ENCODE data around the gene OSBPL5. TPM values are rescaled to one million over a fixed set of nuclear protein-coding genes. Genes with fewer than 3 reads are reported as not detected.

Gene OSBPL5
- total RNA-seq, 1 experiment from 2014 or later, result 21.1 TPM

DNA sequence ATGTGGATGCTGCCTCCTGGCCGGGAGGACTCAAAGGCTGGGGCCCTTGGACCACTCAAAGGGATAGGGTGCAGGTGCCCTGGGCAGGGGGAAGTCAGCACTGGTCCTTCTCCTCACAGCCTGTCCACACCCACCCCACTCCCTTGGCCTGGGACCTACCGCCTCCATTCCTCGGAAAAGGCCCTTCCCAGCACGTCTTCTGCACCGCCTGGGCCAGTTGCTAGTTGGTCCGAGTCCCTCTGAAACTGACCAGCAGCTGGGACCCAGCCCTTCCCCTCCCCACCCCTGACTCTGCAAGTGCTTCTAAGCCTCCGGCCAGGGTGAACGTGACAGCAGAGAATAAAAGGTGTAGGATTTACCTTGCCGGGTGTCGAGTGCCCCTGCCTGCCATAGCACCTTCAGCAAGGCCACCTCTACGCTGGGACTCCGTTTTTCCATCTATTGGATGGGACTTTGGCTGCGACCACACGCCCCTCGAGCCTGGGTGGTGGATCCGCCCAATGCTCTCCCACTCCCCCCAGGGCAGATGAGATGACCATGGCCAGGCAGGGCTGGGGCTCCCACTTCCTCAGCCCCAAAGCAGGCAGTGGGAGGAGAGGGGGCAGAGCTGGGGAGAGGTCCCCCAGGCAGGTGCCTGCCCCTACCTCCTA, 37.3 kb downstream of the OSBPL5 start:
- Histone ChIP-seq H3K36me3 (replicated peaks; ENCODE audit: control insufficient read depth, insufficient read depth, low read length) (no peaks in the 10 kb centered on the region), H3K4me3 (ENCODE audit: insufficient read depth, low read depth, low read length) (no peak overlapping the region), H3K27me3 (ENCODE audit: control insufficient read depth, insufficient read depth, low read length) (no peaks in the 10 kb centered on the region)
- DNase-seq, result peak; percentile 35

DNA sequence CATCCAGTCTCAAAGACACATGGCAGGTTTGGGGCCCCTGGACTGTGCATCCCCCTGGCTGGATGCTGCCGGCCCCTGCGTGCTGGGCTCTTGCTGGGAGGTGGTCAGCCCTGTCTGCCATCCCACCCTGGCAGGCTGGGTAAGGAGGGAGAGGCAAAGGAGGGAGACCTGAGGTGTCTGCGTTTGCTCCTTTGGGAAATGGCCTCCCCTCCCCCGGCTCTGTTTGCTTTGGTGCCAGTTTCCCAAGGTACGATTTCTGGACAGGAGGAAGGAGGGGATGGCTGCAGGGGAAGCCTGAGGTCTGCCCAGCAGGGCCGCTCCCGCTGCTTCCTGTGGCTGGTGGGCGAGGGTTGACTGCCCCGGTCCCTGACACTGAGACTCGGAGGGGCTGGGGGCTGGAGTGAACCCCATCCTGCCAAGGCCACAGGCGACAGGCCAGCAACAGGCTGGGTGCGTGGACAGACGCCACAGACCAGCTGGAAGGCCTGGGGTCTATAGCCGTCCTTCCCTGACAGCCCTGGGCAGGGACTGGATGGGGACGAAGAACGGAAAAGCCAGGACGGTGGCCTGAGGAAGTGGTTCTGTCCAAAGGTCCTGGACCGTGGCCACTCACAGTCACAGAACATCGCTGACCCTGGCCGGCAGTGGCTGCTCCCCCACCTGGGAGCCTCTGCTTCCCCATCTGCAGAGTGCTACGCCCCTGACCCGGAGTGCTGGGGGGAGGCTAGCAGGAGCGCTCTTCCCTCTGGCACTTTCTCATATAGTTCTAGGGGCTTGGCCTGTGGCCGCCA, 38.0 kb downstream of the OSBPL5 start:
- Histone ChIP-seq H3K4me3 (ENCODE audit: insufficient read depth, low read depth, low read length) (no peak overlapping the region), H3K27me3 (ENCODE audit: control insufficient read depth, insufficient read depth, low read length) (no peaks in the 10 kb centered on the region), H3K36me3 (replicated peaks; ENCODE audit: control insufficient read depth, insufficient read depth, low read length) (no peaks in the 10 kb centered on the region)
- DNase-seq, result peak; percentile 32

DNA sequence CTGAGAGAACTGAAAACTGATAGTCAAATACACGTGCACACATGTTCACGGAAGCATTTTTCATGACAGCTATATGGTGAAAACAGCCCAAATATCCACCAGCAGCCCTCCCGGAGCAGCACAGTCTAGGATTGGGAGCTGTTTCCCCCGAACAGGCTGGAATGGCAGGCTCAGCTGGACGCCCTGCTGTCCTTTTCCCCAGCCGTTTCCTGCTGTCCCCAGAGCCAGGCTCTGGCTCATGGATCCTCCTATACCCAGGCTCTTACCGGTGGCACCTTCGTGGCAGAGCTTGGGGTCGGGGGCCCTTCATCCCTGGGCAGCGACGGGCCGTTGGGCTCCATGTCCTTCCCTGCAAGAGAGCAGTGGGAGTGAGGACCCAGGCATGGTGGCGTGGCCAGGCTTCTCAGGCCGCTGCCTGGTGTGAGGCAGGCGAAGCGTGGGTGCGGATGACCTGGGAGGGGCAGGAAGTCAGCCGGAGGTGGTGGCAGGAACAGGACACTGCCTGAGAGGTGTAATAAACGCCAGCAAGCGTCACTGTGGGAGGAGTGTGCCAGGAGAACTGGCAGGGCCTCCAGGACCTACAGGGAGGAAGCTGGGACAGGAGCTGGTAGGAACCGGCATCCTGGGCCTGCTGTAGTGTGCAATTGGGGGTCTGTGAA, 38.8 kb downstream of the OSBPL5 start:
- H3K36me3 ChIP-seq (replicated peaks; ENCODE audit: control insufficient read depth, insufficient read depth, low read length), result no peaks in the 10 kb centered on the region
- no peaks in the 10 kb centered on the region for H3K27me3 ChIP-seq (ENCODE audit: control insufficient read depth, insufficient read depth, low read length)
- H3K4me3 ChIP-seq (ENCODE audit: insufficient read depth, low read depth, low read length), result no peak overlapping the region
- DNase-seq, result peak; percentile 30

DNA sequence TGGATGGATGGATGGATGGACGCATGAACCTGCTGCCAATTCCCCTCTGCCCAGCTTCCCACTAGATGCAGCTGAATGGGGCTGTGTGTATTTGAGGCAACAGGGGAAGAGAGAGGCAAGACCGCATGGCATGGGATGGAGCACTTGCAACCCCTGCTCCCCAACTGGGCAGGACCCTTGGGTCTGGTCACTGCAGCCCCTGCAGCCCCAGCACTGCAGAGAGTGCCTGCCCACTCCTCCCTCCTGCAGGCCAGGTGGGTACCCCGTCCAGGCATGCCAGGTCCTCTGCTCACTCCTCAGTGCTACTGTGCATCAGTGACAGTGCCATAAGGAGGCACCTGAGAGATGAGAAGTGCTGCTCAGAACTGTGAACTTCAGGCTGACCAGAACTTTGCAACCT, 40.3 kb downstream of the OSBPL5 start:
- no peaks in the 10 kb centered on the region for H3K36me3 ChIP-seq (replicated peaks; ENCODE audit: control insufficient read depth, insufficient read depth, low read length)
- no peak for DNase-seq
- H3K27me3 ChIP-seq (ENCODE audit: control insufficient read depth, insufficient read depth, low read length), result no peaks in the 10 kb centered on the region
- H3K4me3 ChIP-seq (ENCODE audit: insufficient read depth, low read depth, low read length), result no peak overlapping the region

DNA sequence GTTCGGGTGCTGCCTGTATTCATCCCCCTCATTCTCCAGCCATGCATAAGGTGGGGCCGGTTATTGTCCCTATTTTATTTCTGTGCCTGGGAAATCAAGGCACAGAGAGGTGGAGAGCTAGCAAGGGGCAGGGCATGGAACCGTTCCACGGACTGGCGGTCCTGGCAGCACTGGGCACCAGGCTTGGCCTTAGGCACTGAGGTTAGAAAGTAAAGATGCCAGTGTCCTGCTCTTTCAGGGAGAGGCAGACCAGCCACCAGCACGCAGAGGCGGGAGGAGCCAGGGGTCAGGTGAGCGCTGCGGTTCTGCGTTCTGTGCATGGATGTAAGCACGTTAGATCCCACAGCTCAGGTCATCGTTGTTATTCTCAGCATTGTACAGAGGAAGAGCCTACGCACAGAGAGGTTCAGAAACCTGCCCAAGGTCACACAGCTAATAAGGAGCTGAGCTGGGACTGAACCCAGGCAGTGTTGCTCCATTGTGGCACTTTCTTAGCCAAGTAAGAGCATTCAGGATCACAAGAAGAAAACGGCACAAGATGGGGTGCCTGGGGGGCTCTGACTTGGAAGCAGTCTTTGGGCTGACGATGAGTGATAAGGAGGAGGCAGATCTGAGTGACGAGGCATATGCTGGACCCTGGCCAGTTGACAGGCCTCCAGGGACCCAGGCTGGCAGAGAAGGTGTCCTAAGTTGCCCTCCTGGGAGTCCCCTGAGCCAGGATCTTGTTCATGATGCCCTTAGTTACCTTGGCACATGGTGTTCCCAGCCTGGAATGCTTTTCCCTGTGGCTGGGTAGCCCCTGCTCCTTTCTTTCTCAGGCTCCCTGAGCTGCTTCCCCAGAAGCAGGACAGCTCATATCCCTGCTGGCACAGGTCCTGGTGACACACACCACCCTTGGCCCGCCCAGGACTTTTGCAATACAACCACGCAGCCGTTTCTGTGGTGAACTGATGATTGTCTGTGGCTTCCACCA, 41.1 kb downstream of the OSBPL5 start:
- Histone ChIP-seq H3K36me3 (replicated peaks; ENCODE audit: control insufficient read depth, insufficient read depth, low read length) (no peaks in the 10 kb centered on the region), H3K4me3 (ENCODE audit: insufficient read depth, low read depth, low read length) (no peak overlapping the region), H3K27me3 (ENCODE audit: control insufficient read depth, insufficient read depth, low read length) (no peaks in the 10 kb centered on the region)
- peak; percentile 22 for DNase-seq

DNA sequence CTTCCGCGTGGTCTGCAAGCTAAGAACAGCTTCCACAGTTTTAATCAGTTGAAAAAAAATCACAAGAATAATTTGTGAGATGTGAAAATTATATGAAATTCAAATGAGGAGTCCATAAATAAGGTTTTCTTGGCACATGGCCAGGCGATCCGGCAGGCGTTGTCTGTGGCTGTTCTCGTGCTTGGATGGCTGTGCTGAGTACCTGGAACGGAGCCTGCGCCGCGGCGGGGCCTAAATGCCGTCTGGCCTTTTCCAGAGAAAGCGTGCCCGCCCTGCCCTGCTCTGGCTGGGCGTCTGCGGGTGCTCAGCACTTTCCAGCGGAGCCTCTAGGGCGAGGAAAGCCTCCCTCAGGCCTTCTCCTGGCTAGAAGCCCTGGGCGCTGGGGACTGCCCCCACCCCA, 41.8 kb downstream of the OSBPL5 start:
- no peaks in the 10 kb centered on the region for H3K27me3 ChIP-seq (ENCODE audit: control insufficient read depth, insufficient read depth, low read length)
- DNase-seq, result peak; percentile 33
- no peak overlapping the region for H3K4me3 ChIP-seq (ENCODE audit: insufficient read depth, low read depth, low read length)
- no peaks in the 10 kb centered on the region for H3K36me3 ChIP-seq (replicated peaks; ENCODE audit: control insufficient read depth, insufficient read depth, low read length)

DNA sequence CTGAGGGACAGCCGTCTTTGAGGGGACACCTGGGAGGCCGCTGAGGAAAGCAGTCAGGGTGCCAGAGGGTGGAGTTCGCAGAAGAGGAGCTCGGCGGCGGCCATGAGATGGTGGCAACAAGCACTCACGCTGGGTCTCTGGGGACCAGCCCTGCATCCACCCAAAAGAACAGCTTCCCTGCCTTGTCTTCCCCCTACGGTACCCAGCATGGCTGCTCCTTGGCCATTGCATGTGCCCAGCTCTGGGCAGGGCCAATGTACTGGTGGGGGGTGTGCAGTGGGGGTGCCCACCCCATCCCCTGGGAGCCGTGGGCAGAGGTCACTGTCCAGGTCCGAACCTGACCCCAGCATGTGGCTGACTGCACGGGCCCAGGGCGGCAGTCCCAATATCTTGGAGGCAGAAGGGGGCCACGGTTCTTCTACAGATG, 42.3 kb downstream of the OSBPL5 start:
- DNase-seq, result peak; percentile 33

DNA sequence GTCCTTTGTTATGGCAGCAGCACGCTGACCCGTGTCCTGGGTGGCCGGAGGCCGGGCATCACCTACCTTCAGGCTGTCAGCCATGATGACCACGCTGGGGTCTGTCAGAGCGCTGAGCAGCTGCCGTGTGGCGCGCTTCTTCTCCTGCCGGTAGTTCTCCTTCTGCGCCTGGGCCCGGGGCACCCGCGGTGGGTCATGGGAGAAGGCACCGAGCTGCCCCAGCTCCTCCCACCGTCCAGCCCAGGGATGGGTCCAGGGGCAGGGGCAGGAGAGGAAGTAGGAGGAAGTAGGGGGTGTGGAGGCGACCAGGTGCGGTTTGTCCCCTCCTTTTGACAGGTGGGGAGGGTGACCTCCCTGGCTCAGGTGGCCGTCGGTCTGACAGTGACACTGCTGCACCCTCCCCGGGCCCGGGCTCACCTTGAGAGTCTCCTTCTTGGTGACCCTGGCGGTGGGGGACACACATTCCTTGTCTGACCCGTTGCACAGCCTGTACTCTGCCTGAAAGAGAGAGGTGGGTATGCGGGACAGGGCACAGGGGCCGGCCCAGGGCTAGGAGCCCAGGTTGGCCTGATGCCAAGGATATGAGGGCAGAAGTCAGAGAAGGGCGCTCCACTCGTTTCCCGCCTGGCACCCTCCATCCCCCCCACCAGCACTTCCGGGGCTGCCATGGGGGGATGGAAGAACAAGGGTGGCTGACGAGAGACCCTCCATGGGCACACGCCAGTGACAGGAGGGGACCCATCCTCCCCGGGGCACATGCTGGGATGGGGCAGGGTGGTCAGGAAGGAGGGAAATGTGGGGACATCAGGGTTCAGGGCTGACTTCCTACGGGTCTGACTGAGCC, 43.0 kb downstream of the OSBPL5 start:
- Histone ChIP-seq H3K4me3 (ENCODE audit: insufficient read depth, low read depth, low read length) (no peak overlapping the region), H3K36me3 (replicated peaks; ENCODE audit: control insufficient read depth, insufficient read depth, low read length) (no peaks in the 10 kb centered on the region), H3K27me3 (ENCODE audit: control insufficient read depth, insufficient read depth, low read length) (no peaks in the 10 kb centered on the region)
- DNase-seq, result peak; percentile 36

More for the DNA sequence above, 42.3 kb downstream of the OSBPL5 start:
- no peaks in the 10 kb centered on the region for H3K27me3 ChIP-seq (ENCODE audit: control insufficient read depth, insufficient read depth, low read length)
- H3K4me3 ChIP-seq (ENCODE audit: insufficient read depth, low read depth, low read length), result no peak overlapping the region
- no peaks in the 10 kb centered on the region for H3K36me3 ChIP-seq (replicated peaks; ENCODE audit: control insufficient read depth, insufficient read depth, low read length)

DNA sequence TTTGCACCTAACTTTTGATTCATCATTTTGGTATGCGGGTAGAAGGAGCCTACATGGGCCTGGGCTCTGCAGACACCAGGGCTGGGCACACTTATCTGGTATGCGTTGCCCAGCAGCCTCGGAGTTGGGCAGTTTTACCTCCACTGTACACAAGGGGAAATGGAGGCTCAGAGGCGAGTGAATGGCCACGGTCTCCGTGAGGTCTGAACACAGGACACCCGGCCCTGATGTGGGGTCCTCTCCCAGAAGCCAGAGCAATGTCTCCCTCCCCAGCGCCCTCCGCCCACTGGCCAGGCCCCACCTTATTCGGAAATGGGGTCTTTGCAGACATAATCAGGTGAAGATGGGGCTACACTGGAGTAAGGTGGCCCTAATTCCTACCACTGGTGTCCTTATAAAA, 43.7 kb downstream of the OSBPL5 start:
- Histone ChIP-seq H3K27me3 (ENCODE audit: control insufficient read depth, insufficient read depth, low read length) (no peaks in the 10 kb centered on the region), H3K4me3 (ENCODE audit: insufficient read depth, low read depth, low read length) (no peak overlapping the region), H3K36me3 (replicated peaks; ENCODE audit: control insufficient read depth, insufficient read depth, low read length) (no peaks in the 10 kb centered on the region)
- DNase-seq, result peak; percentile 13

DNA sequence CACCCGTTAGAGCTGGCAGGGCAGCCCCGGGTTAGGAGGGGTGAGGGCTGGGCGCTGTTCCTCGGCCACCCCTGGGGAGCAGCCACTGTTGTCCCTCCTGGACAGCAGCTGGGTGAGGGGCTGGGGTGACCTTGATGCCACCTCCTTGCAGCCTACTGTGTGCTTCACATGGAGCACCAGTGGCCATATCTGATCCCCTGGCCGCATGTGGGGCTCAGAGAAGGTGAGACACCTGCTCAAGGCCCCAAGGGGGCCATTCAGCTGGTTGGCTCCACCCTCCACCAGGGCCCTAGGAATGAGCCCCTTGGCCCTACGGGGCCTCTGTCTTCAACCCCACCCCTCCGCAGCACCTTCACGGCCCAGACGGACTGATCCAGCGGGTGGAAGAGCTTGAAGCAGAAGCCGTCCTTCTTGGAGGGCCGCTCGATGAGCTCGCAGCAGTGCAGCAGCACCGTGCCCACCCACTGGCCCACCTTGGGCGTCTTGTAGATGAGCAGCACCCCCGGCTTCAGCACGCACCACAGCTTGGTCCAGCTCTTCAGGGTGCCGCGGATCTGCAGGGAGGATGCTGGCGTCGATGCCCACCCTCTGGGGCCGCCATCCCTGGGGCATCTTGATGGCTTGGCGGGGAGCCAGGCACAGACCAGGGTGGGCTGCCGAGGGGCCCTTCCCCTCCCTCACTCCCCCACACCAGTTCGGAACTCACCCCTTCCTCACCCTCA, 44.9 kb downstream of the OSBPL5 start:
- H3K4me3 ChIP-seq (ENCODE audit: insufficient read depth, low read depth, low read length), result no peak overlapping the region
- peak; percentile 23 for DNase-seq
- no peaks in the 10 kb centered on the region for H3K27me3 ChIP-seq (ENCODE audit: control insufficient read depth, insufficient read depth, low read length)
- no peaks in the 10 kb centered on the region for H3K36me3 ChIP-seq (replicated peaks; ENCODE audit: control insufficient read depth, insufficient read depth, low read length)

DNA sequence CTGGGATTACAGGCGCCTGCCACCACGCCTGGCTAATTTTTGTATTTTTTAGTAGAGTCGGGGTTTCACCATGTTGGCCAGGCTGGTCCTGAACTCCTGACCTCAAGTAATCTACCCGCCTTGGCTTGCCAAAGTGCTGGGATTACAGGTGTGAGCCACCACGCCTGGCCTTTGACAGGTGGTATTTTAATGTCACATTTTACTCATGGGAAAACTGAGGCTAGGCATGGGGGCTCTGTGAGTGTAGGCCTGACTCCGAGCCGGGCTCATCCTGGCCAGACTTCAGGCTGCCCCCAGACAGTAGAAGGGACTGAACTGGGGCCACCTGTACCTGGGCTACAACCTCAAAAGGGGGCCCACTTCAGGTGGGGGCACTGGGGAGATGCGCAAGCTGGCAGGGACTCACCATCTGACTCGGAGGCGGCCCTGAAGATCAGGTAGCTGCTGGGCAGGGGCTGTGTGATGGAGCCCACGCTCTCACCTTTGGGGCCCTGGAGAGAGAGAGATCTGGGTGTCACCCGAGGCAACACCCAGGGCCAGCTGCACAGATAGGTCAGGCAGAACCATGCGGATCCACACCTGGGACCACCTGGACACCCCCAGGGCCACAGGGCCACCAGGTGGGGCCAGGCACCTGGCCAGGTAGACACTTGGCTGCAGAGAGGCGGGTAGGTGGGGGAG, 45.8 kb downstream of the OSBPL5 start:
- peak; percentile 24 for DNase-seq
- no peaks in the 10 kb centered on the region for H3K27me3 ChIP-seq (ENCODE audit: control insufficient read depth, insufficient read depth, low read length)

DNA sequence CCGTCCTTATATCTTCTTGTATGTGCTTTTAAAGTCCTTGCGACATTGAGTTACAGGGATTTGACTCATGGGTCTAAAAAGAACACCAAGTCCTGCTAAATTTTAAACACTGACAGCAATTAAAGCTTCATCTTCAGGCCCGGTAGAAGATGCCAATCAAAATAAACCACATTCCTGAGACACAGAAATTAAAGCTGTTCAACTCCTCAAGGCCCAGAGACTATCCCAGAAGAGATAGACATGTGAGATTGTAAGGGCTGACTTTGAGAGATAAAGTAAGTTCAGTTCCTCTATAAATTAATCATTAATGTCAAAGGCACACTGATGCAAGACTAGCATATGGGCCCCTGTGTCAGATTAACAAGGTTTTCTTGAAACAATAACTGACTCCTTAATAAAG, 49.8 kb downstream of the OSBPL5 start:
- Histone ChIP-seq H3K27me3 (ENCODE audit: control insufficient read depth, insufficient read depth, low read length) (no peaks in the 10 kb centered on the region), H3K36me3 (replicated peaks; ENCODE audit: control insufficient read depth, insufficient read depth, low read length) (no peaks in the 10 kb centered on the region), H3K4me3 (ENCODE audit: insufficient read depth, low read depth, low read length) (no peak overlapping the region)
- DNase-seq, result no peak

More for the DNA sequence above, 45.8 kb downstream of the OSBPL5 start:
- Histone ChIP-seq H3K36me3 (replicated peaks; ENCODE audit: control insufficient read depth, insufficient read depth, low read length) (no peaks in the 10 kb centered on the region), H3K4me3 (ENCODE audit: insufficient read depth, low read depth, low read length) (no peak overlapping the region)
